ENCODE measurements around the gene BTN2A1. TPM values are rescaled to one million over a fixed set of nuclear protein-coding genes. Genes with fewer than 3 reads are reported as not detected.

The BTN2A1 gene
- total RNA-seq, 1 donor from 2014 or later = 27.7 TPM

- Mint-ChIP-seq H3K4me3 (ENCODE audit: unreplicated experiment) (no peak overlapping the region), H3K27ac (ENCODE audit: unreplicated experiment) (peak overlapping the region; percentile 3), H3K4me1 (ENCODE audit: unreplicated experiment) (peaks cover 31% of the 10 kb centered on the region), H3K27me3 (ENCODE audit: unreplicated experiment) (no peaks in the 10 kb centered on the region), H3K9me3 (ENCODE audit: unreplicated experiment) (no peaks in the 10 kb centered on the region), H3K36me3 (ENCODE audit: unreplicated experiment) (peaks cover 14% of the 10 kb centered on the region)
- TF ChIP-seq CTCF (IDR thresholded peaks at IDR 0.05) = no peak
- DNase-seq (ENCODE audit: extremely low spot score, unreplicated experiment) = no peak
Measured at GRCh38 chr6:26441977-26442376, 15.8 kb upstream of the BTN2A1 start.

- Mint-ChIP-seq H3K4me1 (ENCODE audit: unreplicated experiment) (peaks cover 13% of the 10 kb centered on the region), H3K27ac (ENCODE audit: unreplicated experiment) (no peak overlapping the region), H3K4me3 (ENCODE audit: unreplicated experiment) (no peak overlapping the region), H3K27me3 (ENCODE audit: unreplicated experiment) (no peaks in the 10 kb centered on the region), H3K9me3 (ENCODE audit: unreplicated experiment) (no peaks in the 10 kb centered on the region), H3K36me3 (ENCODE audit: unreplicated experiment) (peaks cover 36% of the 10 kb centered on the region)
- no peak for DNase-seq (ENCODE audit: extremely low spot score, unreplicated experiment)
- TF ChIP-seq CTCF (IDR thresholded peaks at IDR 0.05) = no peak
Measured at GRCh38 chr6:26445934-26446667, 11.7 kb upstream of the BTN2A1 start.

- Mint-ChIP-seq H3K4me1 (ENCODE audit: unreplicated experiment) (peaks cover 3% of the 10 kb centered on the region), H3K27ac (ENCODE audit: unreplicated experiment) (no peak overlapping the region), H3K36me3 (ENCODE audit: unreplicated experiment) (peaks cover 38% of the 10 kb centered on the region), H3K4me3 (ENCODE audit: unreplicated experiment) (no peak overlapping the region), H3K27me3 (ENCODE audit: unreplicated experiment) (no peaks in the 10 kb centered on the region), H3K9me3 (ENCODE audit: unreplicated experiment) (no peaks in the 10 kb centered on the region)
- TF ChIP-seq CTCF (IDR thresholded peaks at IDR 0.05) = no peak
- no peak for DNase-seq (ENCODE audit: extremely low spot score, unreplicated experiment)
Measured at GRCh38 chr6:26447257-26447656, 10.5 kb upstream of the BTN2A1 start.

GRCh38 chr6:26450240-26450639 is 7.5 kb upstream of the BTN2A1 start:
- Mint-ChIP-seq H3K4me1 (ENCODE audit: unreplicated experiment) (no peaks in the 10 kb centered on the region), H3K36me3 (ENCODE audit: unreplicated experiment) (peaks cover 26% of the 10 kb centered on the region), H3K27ac (ENCODE audit: unreplicated experiment) (no peak overlapping the region), H3K27me3 (ENCODE audit: unreplicated experiment) (no peaks in the 10 kb centered on the region), H3K9me3 (ENCODE audit: unreplicated experiment) (no peaks in the 10 kb centered on the region), H3K4me3 (ENCODE audit: unreplicated experiment) (no peak overlapping the region)
- TF ChIP-seq CTCF (IDR thresholded peaks at IDR 0.05) = no peak
- DNase-seq (ENCODE audit: extremely low spot score, unreplicated experiment) = no peak

- Mint-ChIP-seq H3K4me3 (ENCODE audit: unreplicated experiment) (no peak overlapping the region), H3K36me3 (ENCODE audit: unreplicated experiment) (peaks cover 24% of the 10 kb centered on the region), H3K27ac (ENCODE audit: unreplicated experiment) (no peak overlapping the region), H3K9me3 (ENCODE audit: unreplicated experiment) (no peaks in the 10 kb centered on the region), H3K27me3 (ENCODE audit: unreplicated experiment) (no peaks in the 10 kb centered on the region), H3K4me1 (ENCODE audit: unreplicated experiment) (peaks cover 12% of the 10 kb centered on the region)
- DNase-seq (ENCODE audit: extremely low spot score, unreplicated experiment) = no peak
- TF ChIP-seq CTCF (IDR thresholded peaks at IDR 0.05) = no peak
Measured at GRCh38 chr6:26452631-26453235, 5.0 kb upstream of the BTN2A1 start.
